A673 (cell line): Measurements from ENCODE around the gene IL36B.

ENCODE experiments used
- EZH2 ChIP-seq: fragments of 200-600 bp; sonication (generic); IDR thresholded peaks from 2 replicates; pipeline ENCODE4 v1.6.1; 2017; ENCODE audit warnings: borderline replicate concordance, low read depth, mild to moderate bottlenecking, mixed read lengths, antibody characterized with exemption, low read length; ENCODE audit not compliant: poor library complexity, severe bottlenecking
- TF ChIP-seq, protein P1 (sequence below): fragments of 300-800, 200-600 bp; sonication (generic); conservative IDR thresholded peaks from 2 replicates; pipeline ENCODE4 v1.5.1; 2017; ENCODE audit warnings: low read depth, mild to moderate bottlenecking, antibody characterized with exemption, low read length, moderate library complexity, mixed read lengths

DNA sequence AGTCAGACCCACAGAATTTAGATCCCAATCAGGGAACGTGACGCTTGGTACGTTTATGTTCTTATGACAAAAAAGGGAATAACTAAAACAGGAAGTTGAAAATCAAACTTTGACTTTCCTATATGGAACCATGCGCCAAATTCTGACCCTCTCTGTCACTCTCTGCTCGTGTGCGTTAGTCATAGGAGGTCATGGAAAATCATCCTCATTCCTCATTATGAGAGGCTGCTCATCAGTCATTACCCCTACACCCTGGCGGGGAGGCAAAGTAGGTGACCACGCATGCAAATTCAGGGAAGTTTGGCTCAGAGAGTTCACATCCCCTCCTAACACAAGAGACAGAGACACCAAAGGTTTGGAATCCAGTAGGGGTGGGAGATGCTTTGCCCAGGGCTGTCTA is 30.6 kb upstream of the IL36B start:
- TF ChIP-seq, protein P1, sequence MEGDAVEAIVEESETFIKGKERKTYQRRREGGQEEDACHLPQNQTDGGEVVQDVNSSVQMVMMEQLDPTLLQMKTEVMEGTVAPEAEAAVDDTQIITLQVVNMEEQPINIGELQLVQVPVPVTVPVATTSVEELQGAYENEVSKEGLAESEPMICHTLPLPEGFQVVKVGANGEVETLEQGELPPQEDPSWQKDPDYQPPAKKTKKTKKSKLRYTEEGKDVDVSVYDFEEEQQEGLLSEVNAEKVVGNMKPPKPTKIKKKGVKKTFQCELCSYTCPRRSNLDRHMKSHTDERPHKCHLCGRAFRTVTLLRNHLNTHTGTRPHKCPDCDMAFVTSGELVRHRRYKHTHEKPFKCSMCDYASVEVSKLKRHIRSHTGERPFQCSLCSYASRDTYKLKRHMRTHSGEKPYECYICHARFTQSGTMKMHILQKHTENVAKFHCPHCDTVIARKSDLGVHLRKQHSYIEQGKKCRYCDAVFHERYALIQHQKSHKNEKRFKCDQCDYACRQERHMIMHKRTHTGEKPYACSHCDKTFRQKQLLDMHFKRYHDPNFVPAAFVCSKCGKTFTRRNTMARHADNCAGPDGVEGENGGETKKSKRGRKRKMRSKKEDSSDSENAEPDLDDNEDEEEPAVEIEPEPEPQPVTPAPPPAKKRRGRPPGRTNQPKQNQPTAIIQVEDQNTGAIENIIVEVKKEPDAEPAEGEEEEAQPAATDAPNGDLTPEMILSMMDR, result no peak
- no peak for TF ChIP-seq EZH2
